GM12878 (cell line): Measurements from ENCODE around the gene UTF1. TPM values are rescaled to one million over a fixed set of nuclear protein-coding genes. Genes with fewer than 3 reads are reported as not detected.

ENCODE experiments used
- ATAC-seq: fragments of 200-7000 bp; cut with Tn5 transposase; 3 replicates; pipeline ENCODE4 v1.9.1; 2020; ENCODE audit warnings: mild to moderate bottlenecking, moderate library complexity
- BruUV-seq: library from RNA; stranded (reverse); fragments of 400-500 nt; replicated peaks from 2 replicates; lab custom pipeline; 2021; lab: Mats Ljungman, UMichigan
- CTCF ChIA-PET: fragments of 300-600 bp; sonication (Branson Sonifier 250); formaldehyde crosslinking; extraction: SDS; loops from one replicate; lab custom pipeline; 2021; ENCODE audit warnings: inconsistent platforms; lab: Yijun Ruan, JAX
- POLR2A ChIA-PET: fragments of 350-600 bp; formaldehyde crosslinking; extraction: SDS; loops from one replicate; lab custom pipeline; 2021; ENCODE audit warnings: inconsistent platforms; lab: Charles Lee
- RAD21 ChIA-PET: fragments of 300-600 bp; sonication (Branson Sonifier 250); formaldehyde crosslinking; loops from one replicate; lab custom pipeline; 2023; ENCODE audit warnings: antibody characterized with exemption; ENCODE audit not compliant: unreplicated experiment; lab: Charles Lee
- SMC1A ChIA-PET: fragments of 300-600 bp; sonication (Branson Sonifier 250); formaldehyde crosslinking; loops from one replicate; lab custom pipeline; 2023; ENCODE audit not compliant: unreplicated experiment, uncharacterized antibody; lab: Charles Lee
- DNase-seq: peaks from one replicate; pipeline ENCODE4 v3.0.0-alpha.2; 2011; ENCODE audit warnings: low read depth, low spot score
- FAIRE-seq: peaks from 3 replicates; lab custom pipeline; 2011; peaks lifted over from hg19 to GRCh38; lab: Jason Lieb, UNC
- H2AFZ ChIP-seq: 2 replicates; pipeline ENCODE4 v1.6.0; 2011; ENCODE audit warnings: low read depth, low read length, control low read depth; ENCODE audit not compliant: control insufficient read depth
- H3K27ac ChIP-seq: 2 replicates; pipeline ENCODE4 v1.5.1; 2011; ENCODE audit warnings: control low read depth; ENCODE audit not compliant: control insufficient read depth, insufficient read depth
- H3K27me3 ChIP-seq, 2 experiments: replicated peaks in 1 of 2; 2 replicates each; pipeline versions ENCODE4 v1.6.0 to v1.6.1; 2011; ENCODE audit warnings: low read length in 1 of 2; ENCODE audit not compliant: control insufficient read depth in 2 of 2, insufficient read depth in 2 of 2
- H3K36me3 ChIP-seq, 2 experiments: 2 replicates each; pipeline ENCODE4 v1.5.1; 2011; ENCODE audit warnings: low read length in 1 of 2; ENCODE audit not compliant: control insufficient read depth in 2 of 2, insufficient read depth in 2 of 2
- H3K4me1 ChIP-seq: 2 replicates; pipeline ENCODE4 v1.6.1; 2011; ENCODE audit warnings: mild to moderate bottlenecking, low read length, moderate library complexity, mixed read lengths; ENCODE audit not compliant: control insufficient read depth, insufficient read depth
- H3K4me2 ChIP-seq: 2 replicates; pipeline ENCODE4 v1.6.0; 2011; ENCODE audit warnings: control low read depth; ENCODE audit not compliant: control insufficient read depth, insufficient read depth
- H3K4me3 ChIP-seq: fragments of 200-600 bp; sonication (generic); 2 replicates; pipeline ENCODE4 v1.5.1; 2016
- H3K79me2 ChIP-seq: 2 replicates; pipeline ENCODE4 v1.6.0; 2011; ENCODE audit warnings: low read length; ENCODE audit not compliant: control insufficient read depth, insufficient read depth
- H3K9ac ChIP-seq: 2 replicates; pipeline ENCODE4 v1.8.0; 2011; ENCODE audit warnings: low read length, control low read depth, mixed read lengths; ENCODE audit not compliant: control insufficient read depth, insufficient read depth
- H3K9me3 ChIP-seq: replicated peaks from 3 replicates; pipeline ENCODE4 v1.5.1; 2011; ENCODE audit warnings: mild to moderate bottlenecking, low read length; ENCODE audit not compliant: control insufficient read depth, insufficient read depth
- H4K20me1 ChIP-seq: 2 replicates; pipeline ENCODE4 v1.6.0; 2011; ENCODE audit not compliant: control insufficient read depth, insufficient read depth
- RFX5 ChIP-seq: IDR thresholded peaks from 2 replicates; pipeline ENCODE4 v1.6.1; 2011; ENCODE audit warnings: low read depth, low read length, improper control_type of control experiment
- SKIL ChIP-seq: fragments of 450-650 bp; IDR thresholded peaks from 2 replicates; pipeline ENCODE4 v1.6.1; 2017; ENCODE audit warnings: mild to moderate bottlenecking, low read depth, inconsistent platforms; ENCODE audit not compliant: poor library complexity, severe bottlenecking
- STAT1 ChIP-seq: fragments of 450-650 bp; conservative IDR thresholded peaks from 2 replicates; pipeline ENCODE4 v1.6.1; 2014; ENCODE audit warnings: antibody characterized with exemption, mild to moderate bottlenecking
- WRNIP1 ChIP-seq: IDR thresholded peaks from 2 replicates; pipeline ENCODE4 v1.6.1; 2011; ENCODE audit warnings: low read depth, low read length, improper control_type of control experiment, borderline replicate concordance
- ZBTB40 ChIP-seq: fragments of 450-650 bp; IDR thresholded peaks from 2 replicates; pipeline ENCODE4 v1.6.1; 2016; ENCODE audit warnings: mild to moderate bottlenecking, moderate library complexity, borderline replicate concordance
- ZNF217 ChIP-seq: fragments of 450-650 bp; IDR thresholded peaks from 2 replicates; pipeline ENCODE4 v1.6.1; 2017; ENCODE audit warnings: antibody characterized with exemption, mild to moderate bottlenecking
- WGBS: methylation state at CpG from one replicate; pipeline ENCODE4 v1.1.6; 2016; ENCODE audit warnings: low lambda C conversion rate; ENCODE audit not compliant: insufficient replicate concordance, insufficient coverage; ENCODE audit errors: missing lambda C conversion rate; 5-methylcytosine and 5-hydroxymethylcytosine counted together
- in situ Hi-C: fragments of 300-500 bp; cut with MboI; formaldehyde crosslinking; loops from 9 replicates; pipeline ENCODE4 v1.14.3; 2018; ENCODE audit warnings: mixed read lengths
- intact Hi-C: fragments of 100-400 bp; cut with micrococcal nuclease; formaldehyde crosslinking; loops from one replicate; pipeline ENCODE4 v1.14.2; 2022; ENCODE audit not compliant: unreplicated experiment
- polyA plus RNA-seq, 11 experiments: library from polyadenylated mRNA; depleted of rRNA in 4 of 11; unstranded in 6 of 11; stranded (reverse) in 5 of 11; fragments of >200 nt; fragmentation: Nextera tagmentation in 4 of 11; fragmentation: Illumina TruSeq in 1 of 11; extraction: Ambion mirVana in 4 of 11; extraction: Trizol in 1 of 11; gene quantifications; 1 replicate in 1 of 11; 2 replicates in 10 of 11; pipeline versions ENCODE4 v1.2.1 to v1.2.3, GENCODE V29; 2011 to 2016; ENCODE audit warnings: inconsistent platforms in 2 of 11, missing spikeins in 2 of 11, low read depth in 1 of 11
- total RNA-seq, 4 experiments: library from RNA; depleted of rRNA in 3 of 4; stranded (reverse); fragments of >200 nt in 3 of 4; fragmentation: Illumina TruSeq in 1 of 4; extraction: Trizol in 1 of 4; gene quantifications; 2 replicates each; pipeline versions ENCODE4 v1.2.1 to v1.2.3, GENCODE V29; 2013 to 2021

Gene UTF1
- total and polyA plus RNA-seq, 10 of the 15 experiments (the other 5 are each of a cell fraction or from before 2014, with no cell fraction given) = not detected

GRCh38 chr10:133218891-133219290 lies 11.1 kb upstream of the UTF1 start:
- ChIA-PET CTCF (no interaction called here), SMC1A (no interaction called here), POLR2A (no interaction called here), RAD21 (interaction anchor here (0.5 kb wide), 1 partner anchor 43 kb away, joined by 3 read pairs; no protein-coding TSS in a partner anchor)
- intact Hi-C loops = no loop called here
- Histone ChIP-seq H4K20me1 (no peaks in the 10 kb centered on the region), H2AFZ (no peak overlapping the region), H3K9me3 (no peaks in the 10 kb centered on the region), H3K4me3 (no peak overlapping the region), H3K79me2 (no peaks in the 10 kb centered on the region), H3K4me2 (no peak overlapping the region), H3K27me3 (no peaks in the 10 kb centered on the region), H3K36me3 (no peaks in the 10 kb centered on the region), H3K9ac (no peak overlapping the region), H3K27ac (no peak overlapping the region), H3K4me1 (no peaks in the 10 kb centered on the region)
- no peak for DNase-seq
- no peak for FAIRE-seq
- TF ChIP-seq ZBTB40 (no peak), SKIL (no peak), RFX5 (no peak), WRNIP1 (no peak), ZNF217 (no peak), STAT1 (no peak)
- ATAC-seq = no peak
- in situ Hi-C loops = no loop called here
- WGBS = 33% methylated on average over 20 of the region's 20 CpGs
- BruUV-seq = no TSS peak
